ENCODE results near the gene MRPL48.
A peak's percentile ranks its signal among the peaks of the same experiment; 100 is the strongest.
"Not testable (repeated sequence)": the region's sequence is repeated elsewhere in the genome, so short reads cannot be mapped to it uniquely, and the experiment has no call there.

The MRPL48 gene

GRCh38 chr11:73779084-73779902, 8.4 kb upstream of the MRPL48 start:
- peak; percentile 97 for DNase-seq

GRCh38 chr11:73781303-73781702, 6.4 kb upstream of the MRPL48 start:
- no peak for DNase-seq

- DNase-seq, result no peak
These were observed 4.1 kb upstream of the MRPL48 start for GRCh38 chr11:73783483-73784020.

GRCh38 chr11:73784080-73784634, 3.5 kb upstream of the MRPL48 start:
- DNase-seq, result no peak

- no peak for DNase-seq
These were observed 2.9 kb upstream of the MRPL48 start for GRCh38 chr11:73784734-73785133.

- not testable (repeated sequence) for DNase-seq
These were observed 2.2 kb upstream of the MRPL48 start for GRCh38 chr11:73785467-73785866.

GRCh38 chr11:73787051-73787642, 527 bp upstream of the MRPL48 start:
- DNase-seq, result no peak

GRCh38 chr11:73789279-73789670, 1.6 kb downstream of the MRPL48 start:
- no peak for DNase-seq

GRCh38 chr11:73792584-73792983, 4.9 kb downstream of the MRPL48 start:
- DNase-seq, result no peak

GRCh38 chr11:73795925-73796632, 8.4 kb downstream of the MRPL48 start:
- no peak for DNase-seq

GRCh38 chr11:73797457-73797856, 9.8 kb downstream of the MRPL48 start:
- DNase-seq, result no peak

- DNase-seq, result no peak
These were observed 12.7 kb downstream of the MRPL48 start for GRCh38 chr11:73800276-73800806.

- no peak for DNase-seq
These were observed 13.5 kb downstream of the MRPL48 start for GRCh38 chr11:73801136-73801535.

- no peak for DNase-seq
These were observed 17.0 kb downstream of the MRPL48 start for GRCh38 chr11:73804712-73805111.

GRCh38 chr11:73808052-73808451, 20.4 kb downstream of the MRPL48 start:
- no peak for DNase-seq

GRCh38 chr11:73810637-73811036, 23.0 kb downstream of the MRPL48 start:
- DNase-seq, result no peak

- DNase-seq, result no peak
These were observed 24.6 kb downstream of the MRPL48 start for GRCh38 chr11:73812234-73812633.

GRCh38 chr11:73814812-73815211, 27.1 kb downstream of the MRPL48 start:
- no peak for DNase-seq

- no peak for DNase-seq
These were observed 31.2 kb downstream of the MRPL48 start for GRCh38 chr11:73818846-73819245.

GRCh38 chr11:73830261-73830660, 42.6 kb downstream of the MRPL48 start:
- no peak for DNase-seq

- DNase-seq, result no peak
These were observed 45.4 kb downstream of the MRPL48 start for GRCh38 chr11:73833067-73833466.

GRCh38 chr11:73838443-73839122, 50.9 kb downstream of the MRPL48 start:
- no peak for DNase-seq

- DNase-seq, result no peak
These were observed 51.4 kb downstream of the MRPL48 start for GRCh38 chr11:73839123-73839457.

Measured in MV-4-11 (cell line).